Esophagus mucosa (tissue), 1 donor: ENCODE results near the gene TACC2. TPM values are rescaled to one million over a fixed set of nuclear protein-coding genes. Genes with fewer than 3 reads are reported as not detected.
"Not testable (repeated sequence)": the region's sequence is repeated elsewhere in the genome, so short reads cannot be mapped to it uniquely, and the experiment has no call there.

ENCODE experiments used
- ATAC-seq: fragments of 200-7000 bp; cut with Tn5 transposase; one replicate; pipeline ENCODE4 v1.9.1; 2020
- total RNA-seq: library from RNA; stranded (reverse); gene quantifications from one replicate; pipeline ENCODE4 v1.2.4, GENCODE V29; 2023
- donor health status: DM: yes; HTN: yes; CAD: no.

TACC2 gene
- total RNA-seq, 1 donor from 2014 or later = 90.0 TPM

GRCh38 chr10:122198631-122199030 is 209.7 kb downstream of the TACC2 start:
- ATAC-seq = no peak

DNA sequence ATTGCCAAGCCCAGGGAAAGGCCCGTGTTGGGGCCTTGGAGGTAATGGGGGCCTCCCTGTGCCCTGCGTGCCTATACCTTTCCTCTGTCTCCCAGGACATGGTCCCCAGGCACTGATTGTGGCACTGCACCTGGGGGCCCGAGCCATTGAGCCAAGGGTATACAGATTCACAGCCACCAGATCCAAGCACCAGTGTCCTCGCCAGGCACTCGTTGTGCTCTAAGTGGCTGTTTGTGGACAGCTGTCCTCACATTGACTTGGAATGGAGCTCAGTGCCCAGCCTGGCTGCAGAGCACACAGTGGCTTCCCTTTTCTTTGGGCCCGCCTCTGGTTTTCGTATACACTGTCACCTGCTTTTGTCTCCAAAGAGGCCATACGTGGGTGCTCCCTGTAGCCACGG is 210.1 kb downstream of the TACC2 start:
- no peak for ATAC-seq

- peak; percentile 31 for ATAC-seq
These were observed 210.7 kb downstream of the TACC2 start for GRCh38 chr10:122199689-122200088.

GRCh38 chr10:122201401-122201800 is 212.4 kb downstream of the TACC2 start:
- no peak for ATAC-seq

DNA sequence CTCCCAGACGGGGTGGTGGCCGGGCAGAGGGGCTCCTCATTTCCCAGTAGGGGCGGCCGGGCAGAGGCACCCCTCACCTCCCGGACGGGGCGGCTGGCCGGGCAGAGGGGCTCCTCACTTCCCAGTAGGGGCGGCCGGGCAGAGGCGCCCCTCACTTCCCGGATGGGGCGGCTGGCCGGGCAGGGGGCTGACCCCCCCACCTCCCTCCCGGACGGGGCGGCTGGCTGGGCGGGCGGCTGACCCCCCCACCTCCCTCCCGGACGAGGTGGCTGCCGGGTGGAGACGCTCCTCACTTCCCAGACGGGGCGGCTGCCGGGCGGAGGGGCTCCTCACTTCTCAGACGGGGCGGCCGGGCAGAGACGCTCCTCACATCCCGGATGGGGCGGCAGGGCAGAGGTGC is 214.2 kb downstream of the TACC2 start:
- ATAC-seq = not testable (repeated sequence)

DNA sequence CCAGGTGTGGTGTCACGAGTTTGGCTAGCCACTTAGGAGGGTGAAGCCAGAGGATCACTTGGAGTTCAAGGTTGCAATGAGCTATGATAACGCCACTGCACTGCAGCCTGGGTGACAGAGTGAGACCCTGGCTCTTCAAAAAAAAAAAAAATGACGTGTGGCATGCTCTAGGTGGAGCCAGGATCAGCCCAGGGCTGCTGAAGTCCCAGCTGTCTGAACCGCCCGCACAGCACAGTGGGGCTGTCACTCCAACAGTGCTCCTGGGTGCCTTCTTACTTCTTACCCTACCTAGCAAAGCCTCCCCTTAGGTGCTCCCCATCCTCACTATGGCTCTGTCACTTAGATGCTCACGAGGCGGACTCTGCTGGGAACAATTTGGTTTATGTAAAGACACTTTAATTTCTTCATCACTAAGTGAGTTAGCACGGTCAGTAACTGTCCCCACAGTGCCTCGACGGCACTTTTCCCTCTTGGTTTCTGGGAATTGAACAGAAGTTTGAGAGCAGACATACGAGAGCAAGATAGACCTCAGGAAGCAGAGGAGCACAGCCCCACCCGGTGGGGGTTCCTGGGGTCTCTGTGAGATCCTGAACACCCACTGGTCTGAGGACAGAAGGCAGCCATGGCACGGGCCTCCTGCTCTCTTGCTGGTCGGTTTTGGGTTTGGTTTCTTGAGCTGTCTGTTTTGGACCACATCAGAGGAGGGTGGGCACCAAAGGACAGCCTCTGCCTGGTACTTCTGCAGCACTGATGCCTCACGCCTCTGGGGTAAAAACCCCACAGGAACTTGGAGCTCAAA is 215.9 kb downstream of the TACC2 start:
- peak; percentile 26 for ATAC-seq

DNA sequence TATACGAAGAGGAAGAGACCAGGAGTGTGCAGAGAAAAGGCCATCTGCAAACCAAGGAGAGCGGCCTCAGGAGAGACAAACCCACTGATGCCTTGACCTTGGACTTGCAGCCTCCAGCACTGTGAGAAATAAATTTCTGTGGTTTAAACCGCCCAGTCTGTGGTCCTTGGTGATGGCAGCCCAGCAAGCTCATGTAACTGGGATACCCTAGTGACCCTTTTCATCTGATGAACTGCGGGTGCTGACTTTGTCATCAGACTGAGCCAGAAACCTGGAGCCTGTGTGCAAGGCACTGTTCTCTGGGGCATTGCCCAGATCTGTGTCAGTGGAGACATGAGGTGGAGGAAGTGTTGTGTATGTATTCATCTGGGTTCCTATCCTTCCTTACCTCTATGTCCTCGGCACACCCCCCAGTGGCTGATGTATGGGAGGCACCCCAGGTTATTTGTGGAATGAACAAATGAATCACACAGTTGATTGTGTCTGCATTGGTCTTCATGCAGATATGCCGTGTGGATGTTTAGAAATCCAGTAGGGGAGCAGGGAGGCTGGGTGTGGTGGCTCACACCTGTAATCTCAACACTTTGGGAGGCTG is 217.6 kb downstream of the TACC2 start:
- ATAC-seq = peak; percentile 44

GRCh38 chr10:122207163-122207562 is 218.2 kb downstream of the TACC2 start:
- no peak for ATAC-seq

GRCh38 chr10:122207596-122207995 is 218.6 kb downstream of the TACC2 start:
- no peak for ATAC-seq

- ATAC-seq = no peak
These were observed 219.8 kb downstream of the TACC2 start for GRCh38 chr10:122208571-122209430.

- no peak for ATAC-seq
These were observed 221.7 kb downstream of the TACC2 start for GRCh38 chr10:122210481-122211265.

DNA sequence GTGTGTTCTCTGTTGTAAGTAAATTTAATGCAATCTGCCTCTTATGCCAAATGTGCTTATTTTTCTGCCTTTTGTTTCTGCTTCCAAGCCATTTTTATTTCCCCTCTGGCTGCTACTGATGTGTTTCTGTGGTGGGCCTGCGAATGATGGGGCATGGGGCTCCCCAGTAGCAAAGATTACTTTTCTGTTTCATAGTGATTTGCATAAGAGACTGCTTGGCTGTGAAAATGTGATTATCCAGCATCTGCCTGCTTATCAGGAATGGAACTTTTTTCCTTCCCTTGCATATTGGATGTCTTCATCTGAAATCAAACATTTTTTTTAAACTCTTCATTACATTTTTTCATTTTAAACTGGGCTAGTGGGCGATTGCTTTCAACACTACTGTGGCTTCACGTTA is 224.4 kb downstream of the TACC2 start:
- no peak for ATAC-seq

DNA sequence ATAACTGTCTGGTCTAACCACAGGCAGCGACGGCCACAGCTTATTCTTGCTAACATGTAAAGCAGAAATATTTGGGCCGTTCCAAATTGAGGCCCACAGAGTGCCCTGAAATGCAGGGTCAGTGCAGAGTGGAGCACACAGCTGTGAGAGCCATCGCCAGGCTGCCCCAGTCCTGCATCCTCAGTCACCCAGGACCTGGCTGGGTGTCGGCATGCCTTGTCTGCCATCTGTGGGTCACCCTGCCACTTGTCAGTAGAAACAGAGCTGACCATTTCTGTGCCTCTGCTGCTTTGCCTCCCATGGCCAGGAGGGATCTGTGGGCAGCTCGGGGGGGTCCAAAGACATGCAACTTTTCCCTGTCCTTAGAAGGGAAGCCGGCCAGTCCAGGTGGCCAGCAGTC is 224.8 kb downstream of the TACC2 start:
- no peak for ATAC-seq

GRCh38 chr10:122216047-122216446 is 227.1 kb downstream of the TACC2 start:
- no peak for ATAC-seq

DNA sequence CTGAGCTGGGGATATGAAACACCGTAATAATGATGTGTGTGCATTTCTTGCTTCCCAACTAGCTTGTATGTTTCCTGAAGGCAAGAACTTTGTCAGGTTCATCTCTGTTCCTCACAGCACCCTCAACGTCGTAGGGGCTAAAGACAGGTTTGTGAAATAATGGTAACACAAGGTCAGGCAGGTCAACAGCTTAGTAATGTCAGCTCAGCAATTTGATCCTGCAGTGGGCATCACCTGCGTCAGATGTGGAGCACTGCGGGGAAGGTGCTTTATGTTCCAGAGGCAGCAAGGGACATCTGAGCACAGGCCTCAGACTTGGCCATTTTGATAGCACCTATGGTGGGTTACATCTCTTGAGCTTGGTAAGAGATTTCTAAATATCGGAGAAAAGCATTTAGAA is 230.4 kb downstream of the TACC2 start:
- ATAC-seq = no peak

DNA sequence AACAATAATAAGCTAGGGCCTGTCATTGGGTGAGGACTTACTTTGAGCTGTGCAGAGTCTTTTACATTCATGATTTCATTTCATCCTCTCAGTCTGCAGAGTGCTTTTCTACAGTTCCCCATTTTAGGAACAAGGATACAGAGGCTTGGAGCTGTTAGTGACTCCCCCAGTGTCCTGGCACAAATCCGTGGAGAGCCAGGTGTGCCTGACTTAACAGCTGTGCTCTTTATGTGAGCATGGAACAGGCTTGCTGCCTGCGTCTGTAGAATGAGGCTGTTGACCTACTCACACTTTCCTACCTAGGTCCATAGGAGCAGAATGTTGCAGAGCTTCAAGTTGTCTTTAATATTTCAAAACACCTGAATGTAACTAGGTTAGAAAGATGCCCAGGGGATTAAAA is 231.8 kb downstream of the TACC2 start:
- no peak for ATAC-seq

DNA sequence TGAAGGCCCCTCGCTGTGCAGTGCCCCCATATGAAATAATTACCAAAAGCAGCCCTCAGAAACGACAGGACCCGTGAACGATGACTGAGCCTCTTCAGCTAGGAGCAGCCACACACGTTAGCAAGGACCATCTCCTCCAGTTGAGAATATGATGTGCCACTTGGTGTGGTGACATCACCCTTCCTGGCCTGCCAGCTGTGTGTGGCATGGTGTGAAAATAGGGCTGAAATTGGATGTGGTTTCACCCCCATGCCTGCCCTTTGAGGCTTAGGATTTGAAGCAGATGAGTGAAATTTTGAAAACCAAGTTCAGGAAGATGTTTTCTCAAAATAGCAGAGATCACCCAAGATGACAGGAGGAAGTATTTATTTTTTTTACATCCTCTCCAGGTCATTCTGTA is 233.0 kb downstream of the TACC2 start:
- ATAC-seq = no peak

- ATAC-seq = no peak
These were observed 233.7 kb downstream of the TACC2 start for GRCh38 chr10:122222638-122223037.

DNA sequence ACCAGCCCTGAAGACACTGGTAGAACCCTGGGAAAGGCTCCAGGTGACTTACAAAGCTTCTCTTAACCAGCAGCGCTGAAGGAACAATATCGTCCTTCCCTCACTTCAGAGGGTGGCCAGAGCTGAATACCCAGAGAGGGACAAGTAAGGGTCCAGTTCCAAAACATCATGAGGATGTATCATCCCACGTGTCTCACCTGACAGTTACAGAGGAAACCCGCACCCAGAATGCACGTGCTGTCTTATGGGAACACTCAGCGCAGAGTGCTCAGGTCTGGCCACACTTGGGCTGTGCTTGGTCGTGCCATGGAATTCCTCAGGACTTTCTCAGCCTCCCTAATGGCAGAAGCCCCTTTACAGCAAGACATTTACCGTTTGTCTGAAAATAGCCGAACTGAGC is 235.2 kb downstream of the TACC2 start:
- ATAC-seq = no peak

GRCh38 chr10:122225330-122225729 is 236.4 kb downstream of the TACC2 start:
- no peak for ATAC-seq

DNA sequence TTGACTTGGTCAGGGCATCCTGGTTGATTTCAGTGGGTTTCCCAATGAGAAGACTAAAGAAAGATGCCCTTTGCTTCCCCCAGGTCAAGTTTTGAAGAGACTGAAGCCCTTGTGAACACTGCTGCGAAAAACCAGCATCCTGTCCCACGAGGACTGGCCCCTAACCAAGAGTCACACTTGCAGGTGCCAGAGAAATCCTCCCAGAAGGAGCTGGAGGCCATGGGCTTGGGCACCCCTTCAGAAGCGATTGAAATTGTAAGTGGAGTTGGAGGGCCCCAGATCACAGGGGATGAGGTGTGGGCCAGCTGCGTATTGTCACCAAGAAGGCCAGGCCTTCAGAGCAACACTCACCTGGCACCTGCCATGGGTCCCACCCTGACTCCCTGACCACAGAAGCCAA is 238.8 kb downstream of the TACC2 start:
- ATAC-seq = no peak

DNA sequence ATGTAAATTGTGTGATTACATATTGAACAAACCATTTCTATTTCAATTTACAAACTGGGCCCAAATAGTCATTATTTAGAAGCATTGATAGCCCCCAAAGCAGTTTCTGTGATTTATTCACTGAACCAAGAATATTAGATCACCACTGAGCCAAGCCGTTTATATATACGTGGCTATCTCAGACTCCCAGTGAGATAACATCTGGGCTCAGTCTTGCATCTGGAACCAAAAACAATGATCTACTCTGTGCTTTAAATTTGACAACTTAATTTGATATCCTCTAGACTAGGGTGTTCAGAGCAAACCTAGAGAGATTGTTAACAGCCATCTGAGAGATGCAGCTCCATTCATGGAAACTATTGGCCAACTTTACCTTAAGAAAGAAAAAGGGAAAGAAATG is 240.7 kb downstream of the TACC2 start:
- no peak for ATAC-seq

DNA sequence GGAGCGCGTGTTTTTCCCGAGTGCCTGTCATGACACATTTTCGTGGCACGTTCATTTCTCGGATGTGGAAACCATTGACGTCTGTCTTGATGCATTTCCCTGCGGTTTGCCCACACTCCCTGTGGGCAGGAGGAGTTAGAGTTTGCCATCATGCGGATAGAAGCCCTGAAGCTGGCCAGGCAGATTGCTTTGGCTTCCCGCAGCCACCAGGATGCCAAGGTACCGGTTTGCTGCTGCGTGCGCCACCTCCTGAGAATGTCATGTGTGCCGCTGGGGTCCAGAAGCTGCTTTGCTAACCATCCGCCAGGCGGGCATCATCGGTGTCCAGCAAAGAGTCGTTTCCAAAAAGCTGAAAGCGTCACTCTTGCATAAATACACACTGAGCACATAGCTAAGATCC is 241.3 kb downstream of the TACC2 start:
- ATAC-seq = no peak
